Stimulated activated CD8-positive, alpha-beta memory T cell treated with anti-CD3 and anti-CD28 coated beads, Interleukin-7, amount 100 ng/mL, for 48 hours (primary cell): Measurements from ENCODE around the gene SPATA9.

ENCODE experiments used
- DNase-seq, 2 donors: peaks; one replicate each; pipeline ENCODE4 v3.0.0-alpha.2; 2020; ENCODE audit warnings: low read depth in 1 of 2; ENCODE audit errors: extremely low read depth in 1 of 2

SPATA9 gene

DNA sequence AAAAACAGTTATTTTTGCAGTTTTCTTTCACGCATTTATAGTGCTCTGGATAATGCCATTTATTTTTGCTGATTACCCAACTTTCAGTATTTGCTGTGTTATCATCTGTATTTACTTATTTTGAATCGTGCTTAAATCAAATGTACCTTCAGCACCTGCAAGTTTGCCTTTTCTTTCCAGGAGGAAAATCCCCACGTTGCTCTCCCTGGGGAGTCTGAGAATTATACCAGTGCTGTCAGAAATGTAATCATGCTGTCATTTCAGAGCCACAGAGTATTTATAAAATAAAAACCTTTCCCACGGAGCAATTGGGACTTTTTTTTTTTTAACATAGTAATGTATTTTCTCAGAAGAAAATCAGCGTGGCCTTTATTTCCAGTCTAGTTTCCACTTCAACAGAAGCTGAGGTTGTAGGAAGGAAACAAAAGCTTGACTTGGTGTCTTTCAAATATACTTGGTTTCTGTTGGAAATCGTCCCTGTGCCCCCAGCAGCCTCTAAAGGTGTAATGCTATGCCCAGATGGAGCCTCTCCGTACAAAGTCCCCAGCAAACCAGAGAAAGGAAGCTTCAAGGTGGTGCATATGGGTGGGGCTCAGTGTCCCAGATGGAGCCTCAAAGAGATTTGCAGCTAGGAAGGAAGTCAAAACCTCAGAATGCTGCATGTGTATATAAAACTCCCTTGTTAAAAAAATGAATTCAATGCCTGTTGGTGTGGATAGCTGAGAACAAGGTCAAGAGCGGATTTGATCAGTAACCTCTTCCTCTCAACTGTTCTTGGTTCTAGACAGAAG, 60.8 kb downstream of the SPATA9 start:
- no peak for DNase-seq

- DNase-seq = peak in 1 of 2 donors; percentile 20
These were observed 61.6 kb downstream of the SPATA9 start for GRCh38 chr5:95620870-95621838.

GRCh38 chr5:95620030-95620869, 62.5 kb downstream of the SPATA9 start, which contains the start of gene GPR150:
Gene GPR150, plus strand, starts transcription at chr5:95620087. Its CDS starts 189 bp downstream, at chr5:95620276.
- peak in 1 of 2 donors; percentile 38 for DNase-seq

- no peak for DNase-seq
These were observed 63.2 kb downstream of the SPATA9 start for GRCh38 chr5:95619514-95620029.

DNA sequence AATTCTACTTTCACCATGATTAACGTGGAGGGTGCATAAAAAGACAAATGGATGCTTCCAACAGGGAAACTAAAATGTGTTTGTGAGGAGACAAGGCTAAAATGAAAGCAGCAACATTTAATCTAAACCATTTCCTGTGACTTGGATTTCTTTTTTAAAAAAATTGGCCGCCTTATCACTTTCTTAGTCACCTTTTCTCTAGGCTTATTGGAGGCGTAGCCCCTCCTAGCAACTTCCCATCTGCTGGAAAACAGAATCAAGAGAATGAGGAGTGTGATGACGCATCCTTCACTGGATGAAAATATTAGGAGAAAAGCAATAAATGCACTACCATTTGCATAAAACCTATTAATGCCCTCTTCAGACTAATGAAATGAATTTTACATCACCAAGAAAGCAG, 63.7 kb downstream of the SPATA9 start:
- DNase-seq = no peak

- DNase-seq = no peak
These were observed 65.7 kb downstream of the SPATA9 start for GRCh38 chr5:95617057-95617456.

DNA sequence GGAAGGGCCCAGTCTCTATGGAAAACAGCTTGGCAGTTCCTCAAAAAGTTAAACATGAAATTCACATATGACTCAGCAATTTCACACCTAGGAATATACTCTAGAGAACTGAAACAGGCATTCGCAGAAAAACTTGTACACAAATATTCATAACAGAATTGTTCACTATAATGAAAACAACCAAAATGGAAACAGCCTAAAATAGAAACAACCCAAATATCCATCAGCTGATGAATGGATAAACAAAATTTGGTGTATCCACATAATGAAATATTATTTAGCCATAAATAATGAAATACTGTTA, 67.7 kb downstream of the SPATA9 start:
- no peak for DNase-seq

DNA sequence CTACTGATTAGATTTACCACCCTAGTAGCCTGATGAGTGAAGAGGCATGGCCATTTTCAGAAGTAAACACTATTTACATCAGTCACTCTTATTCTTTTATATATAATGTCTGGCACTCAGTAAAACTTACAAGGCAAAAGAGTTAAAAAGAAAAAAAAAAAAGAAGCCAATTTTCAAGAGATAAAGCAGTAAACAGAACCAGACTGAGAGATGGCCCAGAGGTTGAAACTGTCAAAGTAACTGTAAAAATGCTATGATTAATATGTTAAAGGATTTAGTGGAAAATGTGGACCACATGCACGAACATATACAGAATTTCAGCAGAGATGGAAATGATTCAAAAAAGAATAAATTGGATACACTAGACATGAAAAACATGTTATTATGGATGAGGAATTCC, 69.3 kb downstream of the SPATA9 start:
- DNase-seq = no peak

DNA sequence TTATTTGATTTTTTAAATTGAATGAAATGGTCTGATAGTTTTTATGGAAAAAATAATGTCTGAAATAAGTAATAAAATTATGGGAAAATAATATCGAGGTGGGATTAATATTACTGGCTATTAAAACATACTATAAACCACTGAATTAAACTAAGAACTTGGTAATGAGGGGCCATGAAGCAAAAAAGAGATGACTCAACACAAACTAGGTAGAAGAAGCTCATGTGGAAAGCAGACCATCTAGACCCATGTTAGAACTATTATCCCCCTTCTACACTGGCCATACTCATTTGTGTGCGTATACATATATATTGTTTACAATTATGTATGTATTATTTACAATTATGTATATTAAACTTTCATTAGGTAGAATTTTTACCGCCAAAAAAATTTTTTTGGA, 71.4 kb downstream of the SPATA9 start:
- no peak for DNase-seq

DNA sequence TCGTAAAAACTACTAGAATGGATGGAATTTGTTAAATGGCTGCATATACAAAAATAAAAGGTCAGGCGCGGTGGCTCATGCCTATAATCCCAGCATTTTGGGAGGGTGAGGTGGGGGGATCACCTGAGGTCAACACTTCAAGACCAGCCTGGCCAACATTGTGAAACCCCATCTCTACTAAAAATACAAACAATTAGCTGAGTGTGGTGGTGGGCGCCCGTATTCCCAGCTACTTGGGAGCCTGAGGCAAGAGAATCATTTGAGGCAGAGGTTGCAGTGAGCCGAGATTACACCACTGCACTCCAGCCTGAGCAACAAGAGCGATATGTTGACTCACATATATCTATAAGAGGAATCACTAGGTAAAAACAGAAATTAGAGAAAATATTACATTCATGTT, 72.2 kb downstream of the SPATA9 start:
- DNase-seq = no peak

DNA sequence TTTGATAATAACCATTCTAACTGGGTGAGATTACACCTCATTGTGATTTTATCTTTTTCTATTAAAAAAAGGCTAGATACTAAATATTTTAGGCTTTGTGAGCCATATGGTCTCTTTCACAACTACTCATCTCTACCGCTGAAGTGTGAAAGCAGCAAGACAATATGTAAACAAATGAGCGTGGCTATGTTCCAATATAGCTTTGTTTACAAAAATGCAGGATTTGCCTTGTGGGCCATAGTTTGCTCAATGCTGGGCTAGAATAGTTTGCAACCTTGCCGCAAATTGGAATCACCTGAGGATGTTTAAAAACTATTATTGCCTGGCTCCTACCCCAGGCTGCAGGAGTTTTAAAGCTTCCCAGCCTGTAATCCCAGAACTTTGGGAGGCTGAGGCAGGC, 73.1 kb downstream of the SPATA9 start:
- DNase-seq = no peak
